ENCODE data around the gene GOLGA8K.
"Not testable (repeated sequence)": the region's sequence is repeated elsewhere in the genome, so short reads cannot be mapped to it uniquely, and the experiment has no call there.

DNA sequence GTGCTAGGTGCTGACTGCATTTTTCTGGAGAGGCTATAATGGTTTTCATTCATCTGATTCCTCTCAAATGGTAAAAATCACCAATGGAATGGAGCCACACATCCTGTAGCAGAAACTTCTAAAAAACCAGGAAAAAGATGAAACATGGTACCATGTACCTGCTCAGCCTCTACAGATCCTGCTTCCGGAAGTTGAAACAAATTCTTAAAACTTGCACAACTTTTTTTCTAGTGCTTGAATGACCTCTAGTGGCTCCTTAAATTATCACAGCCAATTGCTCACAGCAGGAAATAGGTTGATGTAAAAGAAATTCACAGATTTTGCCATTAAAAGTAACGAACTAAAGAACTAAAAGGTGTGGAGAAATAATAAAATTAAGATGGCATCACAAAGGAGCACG is 4.8 kb upstream of the GOLGA8K start:
- TF ChIP-seq POLR2AphosphoS5 (IDR thresholded peaks at IDR 0.05; ENCODE audit: borderline replicate concordance, low read depth, low read length); FOXP2 (optimal IDR thresholded peaks at IDR 0.05; ENCODE audit: control extremely low read depth, extremely low read length, insufficient read depth); EZH2 (IDR thresholded peaks at IDR 0.05): not testable (repeated sequence)
